BE2C (cell line): ENCODE measurements around the gene INSC.

ENCODE experiments used
- DNase-seq: peaks from one replicate; pipeline ENCODE4 v3.0.0-alpha.2; 2020
- H3K27me3 ChIP-seq: fragments of 250-450 bp; sonication (Bioruptor Pico); 2 replicates; pipeline ENCODE4 v1.5.1; 2020; ENCODE audit warnings: mild to moderate bottlenecking
- H3K36me3 ChIP-seq: fragments of 250-450 bp; sonication (Bioruptor Pico); 2 replicates; pipeline ENCODE4 v1.5.1; 2020; ENCODE audit warnings: mild to moderate bottlenecking
- H3K4me1 ChIP-seq: fragments of 250-450 bp; sonication (Bioruptor Pico); 2 replicates; pipeline ENCODE4 v1.5.1; 2020
- H3K4me3 ChIP-seq: 2 replicates; pipeline ENCODE4 v1.5.1; 2011; ENCODE audit warnings: low read depth, low read length
- H3K9me3 ChIP-seq: fragments of 250-450 bp; sonication (Bioruptor Pico); 2 replicates; pipeline ENCODE4 v1.5.1; 2020
- TF ChIP-seq, protein P1 (sequence below): IDR thresholded peaks from 2 replicates; pipeline ENCODE4 v1.5.1; 2012; ENCODE audit warnings: mild to moderate bottlenecking, low read depth, low read length

The INSC gene

DNA sequence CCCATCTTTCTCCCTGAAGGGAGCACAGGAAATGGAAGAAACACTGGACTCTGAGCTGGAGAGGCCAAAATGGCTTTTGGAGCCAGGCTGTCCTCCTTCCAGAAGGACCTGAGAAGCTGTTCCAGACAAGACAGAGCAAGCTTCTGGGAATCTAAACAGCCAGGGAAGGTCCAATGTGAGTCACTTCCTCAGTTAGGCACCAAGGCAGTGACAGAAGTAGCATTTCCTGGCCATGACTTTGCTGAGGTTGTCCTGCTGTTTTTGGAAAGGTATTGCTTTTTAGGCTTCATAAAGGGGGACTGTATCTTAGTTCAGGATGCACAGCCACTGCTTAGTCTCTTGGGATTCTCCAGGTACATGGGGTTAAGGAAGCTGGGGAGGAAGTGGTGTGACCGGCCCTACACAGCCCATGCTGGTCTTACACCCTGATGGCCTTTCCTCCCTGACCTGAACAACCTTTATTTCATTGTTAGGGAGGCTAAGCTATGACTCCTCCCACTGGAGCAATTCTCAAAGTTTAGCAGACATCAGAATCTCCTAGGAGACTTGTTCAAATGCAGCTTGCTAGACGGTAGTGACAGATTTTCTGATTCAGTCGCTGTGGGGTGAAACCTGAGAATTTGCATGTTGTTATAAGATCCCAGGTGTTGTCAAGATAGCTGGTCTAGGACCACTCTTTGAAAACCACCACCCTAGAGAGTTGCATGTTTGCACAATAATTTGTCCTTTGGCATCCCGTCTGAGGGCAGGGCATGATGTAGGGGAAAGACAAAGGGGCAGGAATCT, 6.8 kb upstream of the INSC start:
- TF ChIP-seq, protein P1, sequence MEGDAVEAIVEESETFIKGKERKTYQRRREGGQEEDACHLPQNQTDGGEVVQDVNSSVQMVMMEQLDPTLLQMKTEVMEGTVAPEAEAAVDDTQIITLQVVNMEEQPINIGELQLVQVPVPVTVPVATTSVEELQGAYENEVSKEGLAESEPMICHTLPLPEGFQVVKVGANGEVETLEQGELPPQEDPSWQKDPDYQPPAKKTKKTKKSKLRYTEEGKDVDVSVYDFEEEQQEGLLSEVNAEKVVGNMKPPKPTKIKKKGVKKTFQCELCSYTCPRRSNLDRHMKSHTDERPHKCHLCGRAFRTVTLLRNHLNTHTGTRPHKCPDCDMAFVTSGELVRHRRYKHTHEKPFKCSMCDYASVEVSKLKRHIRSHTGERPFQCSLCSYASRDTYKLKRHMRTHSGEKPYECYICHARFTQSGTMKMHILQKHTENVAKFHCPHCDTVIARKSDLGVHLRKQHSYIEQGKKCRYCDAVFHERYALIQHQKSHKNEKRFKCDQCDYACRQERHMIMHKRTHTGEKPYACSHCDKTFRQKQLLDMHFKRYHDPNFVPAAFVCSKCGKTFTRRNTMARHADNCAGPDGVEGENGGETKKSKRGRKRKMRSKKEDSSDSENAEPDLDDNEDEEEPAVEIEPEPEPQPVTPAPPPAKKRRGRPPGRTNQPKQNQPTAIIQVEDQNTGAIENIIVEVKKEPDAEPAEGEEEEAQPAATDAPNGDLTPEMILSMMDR = no peak
- DNase-seq = no peak
- Histone ChIP-seq H3K4me1 (no peaks in the 10 kb centered on the region), H3K27me3 (no peaks in the 10 kb centered on the region), H3K9me3 (no peaks in the 10 kb centered on the region), H3K36me3 (no peaks in the 10 kb centered on the region), H3K4me3 (no peak overlapping the region)

- Histone ChIP-seq H3K27me3 (no peaks in the 10 kb centered on the region), H3K36me3 (no peaks in the 10 kb centered on the region), H3K9me3 (no peaks in the 10 kb centered on the region), H3K4me3 (no peak overlapping the region), H3K4me1 (no peaks in the 10 kb centered on the region)
- no peak for DNase-seq
- TF ChIP-seq, protein P1 = no peak
These were observed 6.1 kb upstream of the INSC start for GRCh38 chr11:15108592-15109130.

DNA sequence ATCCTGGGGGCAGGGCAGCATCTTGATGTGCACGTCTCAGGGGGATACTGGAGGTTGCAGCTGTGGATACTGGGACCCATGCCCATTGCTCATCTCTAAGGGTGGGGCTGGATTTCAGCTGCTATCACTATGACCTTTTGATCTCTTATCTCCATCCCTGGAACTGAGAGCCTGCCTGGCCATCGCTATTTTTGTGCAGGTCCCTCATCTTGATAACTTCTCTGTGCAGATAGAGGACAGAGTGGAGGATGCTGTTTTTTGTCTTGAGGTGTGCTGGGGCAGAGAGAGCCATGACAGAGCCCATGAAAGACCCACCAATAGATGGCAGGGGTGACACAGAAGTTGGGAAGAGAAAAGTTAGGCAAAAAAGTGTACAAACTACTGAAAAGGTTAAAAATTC, 5.1 kb upstream of the INSC start:
- Histone ChIP-seq H3K36me3 (no peaks in the 10 kb centered on the region), H3K4me3 (no peak overlapping the region), H3K9me3 (no peaks in the 10 kb centered on the region), H3K4me1 (no peaks in the 10 kb centered on the region), H3K27me3 (no peaks in the 10 kb centered on the region)
- DNase-seq = no peak
- TF ChIP-seq, protein P1 = no peak

DNA sequence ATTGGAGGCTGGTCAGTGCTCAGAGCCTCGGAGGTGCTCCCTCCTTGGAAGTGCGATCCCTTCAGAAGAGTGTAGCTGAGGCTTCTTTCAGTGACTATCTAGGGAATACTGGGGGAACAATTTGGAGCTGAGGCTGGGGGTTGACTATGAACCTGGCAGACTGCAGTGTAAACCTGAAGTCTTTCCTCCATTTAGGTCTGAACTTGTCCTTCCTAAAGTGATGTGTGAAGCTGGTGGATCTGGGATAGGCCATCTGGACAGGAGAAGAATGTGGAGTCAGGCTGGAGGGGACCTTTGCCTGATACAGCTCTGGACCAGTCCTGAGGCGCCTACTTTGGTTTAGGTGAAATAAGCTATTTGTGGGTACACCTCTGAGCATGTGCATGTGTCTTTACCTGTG, 3.5 kb upstream of the INSC start:
- TF ChIP-seq, protein P1 = no peak
- Histone ChIP-seq H3K4me1 (no peaks in the 10 kb centered on the region), H3K36me3 (no peaks in the 10 kb centered on the region), H3K4me3 (no peak overlapping the region), H3K27me3 (peaks cover 3% of the 10 kb centered on the region; the same call in 1 of the 2 replicates), H3K9me3 (no peaks in the 10 kb centered on the region)
- no peak for DNase-seq

DNA sequence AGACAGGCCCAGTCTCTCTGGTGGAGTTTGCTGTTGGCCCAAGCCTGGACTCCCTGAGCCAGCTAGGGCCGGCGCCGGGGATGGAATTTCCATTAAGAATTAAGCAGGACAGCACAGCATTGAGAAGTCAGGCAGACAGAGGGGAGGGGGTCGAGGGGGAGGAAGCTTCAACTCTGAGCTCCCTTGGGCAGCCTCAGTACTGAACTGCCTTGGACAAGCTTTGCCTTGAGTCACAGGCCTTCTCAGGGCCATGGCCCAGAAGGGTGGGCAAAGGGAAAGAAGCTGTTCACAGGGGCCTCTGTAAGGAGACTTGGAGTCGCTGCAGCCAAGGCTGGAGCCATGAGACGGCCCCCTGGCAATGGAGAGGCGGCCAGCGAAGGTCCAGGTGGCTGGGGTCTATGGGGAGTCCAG, 2.6 kb upstream of the INSC start:
- TF ChIP-seq, protein P1 = no peak
- no peaks in the 10 kb centered on the region for H3K9me3 ChIP-seq

GRCh38 chr11:15113381-15113780, 1.3 kb upstream of the INSC start:
- no peak for DNase-seq
- no peak overlapping the region for H3K4me3 ChIP-seq
- H3K4me1 ChIP-seq = no peaks in the 10 kb centered on the region
- H3K36me3 ChIP-seq = no peaks in the 10 kb centered on the region
- no peaks in the 10 kb centered on the region for H3K9me3 ChIP-seq
- TF ChIP-seq, protein P1 = no peak
- H3K27me3 ChIP-seq = peaks cover 3% of the 10 kb centered on the region; the same call in 1 of the 2 replicates

More for the DNA sequence above, 2.6 kb upstream of the INSC start:
- H3K4me3 ChIP-seq = no peak overlapping the region
- H3K4me1 ChIP-seq = no peaks in the 10 kb centered on the region
- no peak for DNase-seq
- H3K36me3 ChIP-seq = no peaks in the 10 kb centered on the region
- H3K27me3 ChIP-seq = peaks cover 3% of the 10 kb centered on the region; the same call in 1 of the 2 replicates
